Neutrophil (primary cell): ENCODE results near the gene TSPAN18.

Experiments used
- H3K27ac ChIP-seq: fragments of 200-600 bp; sonication (generic); 2 replicates; pipeline ENCODE4 v1.5.1; 2016; ENCODE audit warnings: mild to moderate bottlenecking, moderate library complexity
- H3K27me3 ChIP-seq: fragments of 200-600 bp; sonication (generic); 2 replicates; pipeline ENCODE4 v1.6.0; 2016; ENCODE audit warnings: mild to moderate bottlenecking
- H3K36me3 ChIP-seq: fragments of 200-600 bp; sonication (generic); 2 replicates; pipeline ENCODE4 v1.5.1; 2017
- H3K4me1 ChIP-seq, 2 experiments: fragments of 200-600 bp in 1 of 2; sonication (generic) in 1 of 2; 1 replicate in 1 of 2; 2 replicates in 1 of 2; pipeline versions ENCODE4 v1.5.1 to v1.6.1; 2013 to 2016; ENCODE audit warnings: low read depth in 1 of 2, low read length in 1 of 2, mild to moderate bottlenecking in 1 of 2, moderate library complexity in 1 of 2; ENCODE audit not compliant: control insufficient read depth in 1 of 2, insufficient read depth in 1 of 2
- H3K4me3 ChIP-seq, 2 experiments: fragments of 200-600 bp in 1 of 2; sonication (generic) in 1 of 2; 1 replicate in 1 of 2; 2 replicates in 1 of 2; pipeline ENCODE4 v1.5.1; 2013 to 2016; ENCODE audit warnings: low read depth in 1 of 2, low read length in 1 of 2, mild to moderate bottlenecking in 1 of 2, moderate library complexity in 1 of 2
- H3K9me3 ChIP-seq: fragments of 200-600 bp; sonication (generic); 2 replicates; pipeline ENCODE4 v1.5.1; 2016
- TF ChIP-seq, protein P1 (sequence below): fragments of 200-600 bp; sonication (generic); IDR thresholded peaks from 2 replicates; pipeline ENCODE4 v1.5.1; 2016; ENCODE audit warnings: antibody characterized with exemption

TSPAN18 gene

DNA sequence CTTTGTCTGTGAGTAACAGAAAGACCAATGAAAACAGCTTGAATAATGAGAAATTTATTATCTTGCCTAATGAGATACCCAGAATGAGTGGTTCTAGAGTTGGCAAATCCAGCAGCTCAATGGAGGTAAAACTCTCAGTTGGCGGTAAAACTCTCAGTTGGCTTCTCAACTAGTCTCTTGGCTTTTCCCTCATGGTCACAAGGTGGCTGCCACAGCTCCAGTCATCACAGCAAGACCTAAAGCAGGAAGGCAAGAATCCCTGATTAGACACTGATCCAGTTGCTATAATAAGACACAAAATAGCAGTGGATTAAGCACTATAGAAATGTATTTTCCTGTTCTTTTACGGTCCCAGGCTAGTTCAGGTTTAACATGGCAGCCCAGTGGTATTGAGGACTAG is 37.5 kb upstream of the TSPAN18 start:
- no peak overlapping the region for H3K27ac ChIP-seq
- H3K27me3 ChIP-seq, result peaks cover 19% of the 10 kb centered on the region
- H3K9me3 ChIP-seq, result no peaks in the 10 kb centered on the region
- H3K36me3 ChIP-seq, result no peaks in the 10 kb centered on the region
- no peak overlapping the region for H3K4me3 ChIP-seq
- no peaks in the 10 kb centered on the region for H3K4me1 ChIP-seq
- TF ChIP-seq, protein P1, sequence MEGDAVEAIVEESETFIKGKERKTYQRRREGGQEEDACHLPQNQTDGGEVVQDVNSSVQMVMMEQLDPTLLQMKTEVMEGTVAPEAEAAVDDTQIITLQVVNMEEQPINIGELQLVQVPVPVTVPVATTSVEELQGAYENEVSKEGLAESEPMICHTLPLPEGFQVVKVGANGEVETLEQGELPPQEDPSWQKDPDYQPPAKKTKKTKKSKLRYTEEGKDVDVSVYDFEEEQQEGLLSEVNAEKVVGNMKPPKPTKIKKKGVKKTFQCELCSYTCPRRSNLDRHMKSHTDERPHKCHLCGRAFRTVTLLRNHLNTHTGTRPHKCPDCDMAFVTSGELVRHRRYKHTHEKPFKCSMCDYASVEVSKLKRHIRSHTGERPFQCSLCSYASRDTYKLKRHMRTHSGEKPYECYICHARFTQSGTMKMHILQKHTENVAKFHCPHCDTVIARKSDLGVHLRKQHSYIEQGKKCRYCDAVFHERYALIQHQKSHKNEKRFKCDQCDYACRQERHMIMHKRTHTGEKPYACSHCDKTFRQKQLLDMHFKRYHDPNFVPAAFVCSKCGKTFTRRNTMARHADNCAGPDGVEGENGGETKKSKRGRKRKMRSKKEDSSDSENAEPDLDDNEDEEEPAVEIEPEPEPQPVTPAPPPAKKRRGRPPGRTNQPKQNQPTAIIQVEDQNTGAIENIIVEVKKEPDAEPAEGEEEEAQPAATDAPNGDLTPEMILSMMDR, result no peak

DNA sequence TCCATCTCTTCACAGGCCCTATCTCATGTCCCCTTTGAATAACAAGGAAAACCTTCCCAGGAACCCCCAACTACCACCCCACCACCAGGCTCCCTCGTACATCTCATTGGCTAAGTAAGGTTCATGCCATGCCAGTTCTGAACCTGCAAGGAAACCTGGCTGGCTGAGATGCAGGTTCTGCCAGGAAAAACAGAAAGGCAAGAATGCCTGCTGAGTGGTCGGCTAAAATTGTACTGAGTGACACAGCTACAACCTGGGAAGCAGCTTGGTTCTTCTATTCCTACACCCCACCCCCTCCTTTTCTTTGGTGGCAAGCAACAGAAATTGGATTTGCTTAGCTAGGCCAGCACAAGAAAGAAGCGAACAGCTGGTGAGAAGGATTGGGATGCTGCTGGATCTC is 36.1 kb upstream of the TSPAN18 start:
- peaks cover 19% of the 10 kb centered on the region for H3K27me3 ChIP-seq
- TF ChIP-seq, protein P1, result no peak
- H3K4me1 ChIP-seq, result no peaks in the 10 kb centered on the region
- H3K36me3 ChIP-seq, result no peaks in the 10 kb centered on the region
- H3K27ac ChIP-seq, result no peak overlapping the region
- H3K9me3 ChIP-seq, result no peaks in the 10 kb centered on the region
- no peak overlapping the region for H3K4me3 ChIP-seq

DNA sequence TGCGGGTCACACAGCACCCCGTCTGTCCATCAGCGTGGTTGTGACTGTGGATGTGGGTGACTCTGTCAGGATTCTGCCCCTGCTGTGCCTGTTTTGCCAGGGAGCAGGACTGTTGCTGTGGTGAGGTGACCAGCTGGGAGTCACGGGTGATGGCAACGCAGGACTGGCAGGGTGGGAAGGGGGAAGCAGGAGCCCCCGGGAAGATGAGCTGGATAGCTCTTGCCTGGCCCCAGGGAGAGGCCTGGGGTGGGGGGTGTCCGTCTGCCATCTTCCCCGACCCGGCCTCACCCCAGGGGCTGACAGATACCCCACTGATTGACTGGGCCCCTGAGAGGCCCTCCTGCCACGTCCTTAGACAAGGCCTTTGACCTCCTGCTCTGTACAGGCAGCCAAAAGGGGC is 34.3 kb upstream of the TSPAN18 start:
- TF ChIP-seq, protein P1, result no peak
- Histone ChIP-seq H3K27me3 (peaks cover 11% of the 10 kb centered on the region), H3K27ac (no peak overlapping the region), H3K9me3 (no peaks in the 10 kb centered on the region), H3K4me1 (no peaks in the 10 kb centered on the region), H3K4me3 (no peak overlapping the region), H3K36me3 (no peaks in the 10 kb centered on the region)

DNA sequence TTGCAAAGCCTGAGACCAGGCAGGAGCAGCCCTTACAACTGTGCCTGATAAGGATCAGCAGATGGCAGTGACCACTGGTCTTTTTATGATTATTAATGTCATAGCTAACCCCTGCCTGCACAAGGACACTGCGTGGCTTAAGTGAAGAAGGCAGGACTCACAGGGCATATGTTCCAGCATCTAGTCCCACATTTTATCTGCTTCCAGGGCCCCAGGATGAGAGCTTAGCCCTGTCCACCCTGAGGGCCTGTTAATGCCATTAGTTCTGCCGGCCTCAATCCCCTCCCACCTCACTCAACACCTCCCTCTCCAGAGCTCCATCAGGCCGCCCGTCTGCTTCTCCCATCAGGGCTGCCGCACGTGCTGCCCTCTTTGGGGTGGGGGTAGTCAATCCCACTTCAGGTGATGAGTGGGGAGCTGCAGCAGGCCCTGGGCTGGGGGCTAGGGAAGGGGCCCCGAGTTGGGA is 33.1 kb upstream of the TSPAN18 start:
- H3K36me3 ChIP-seq, result no peaks in the 10 kb centered on the region
- H3K27me3 ChIP-seq, result no peaks in the 10 kb centered on the region
- no peak overlapping the region for H3K4me3 ChIP-seq
- TF ChIP-seq, protein P1, result no peak
- no peaks in the 10 kb centered on the region for H3K4me1 ChIP-seq
- H3K9me3 ChIP-seq, result no peaks in the 10 kb centered on the region
- no peak overlapping the region for H3K27ac ChIP-seq

DNA sequence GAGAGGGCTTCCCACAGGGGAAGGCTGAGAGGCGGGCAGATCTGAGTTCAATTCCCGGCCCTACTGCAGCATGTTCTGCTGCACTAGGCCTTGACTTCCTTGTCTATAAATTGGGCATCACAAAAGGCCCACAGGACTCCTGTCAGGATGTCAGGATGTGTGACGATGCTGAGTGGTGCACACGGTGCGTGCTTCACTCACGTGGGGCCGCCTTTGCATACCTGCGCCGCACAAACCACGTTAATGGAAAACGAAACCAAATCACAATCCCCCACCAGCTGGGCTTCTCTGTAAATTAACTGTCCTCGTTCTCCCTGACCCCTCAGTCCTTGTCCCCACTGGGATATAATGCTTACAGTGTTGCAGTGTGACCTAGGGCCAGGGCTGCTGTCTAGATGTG is 32.3 kb upstream of the TSPAN18 start:
- Histone ChIP-seq H3K9me3 (no peaks in the 10 kb centered on the region), H3K36me3 (no peaks in the 10 kb centered on the region), H3K27me3 (no peaks in the 10 kb centered on the region), H3K27ac (no peak overlapping the region), H3K4me1 (no peaks in the 10 kb centered on the region), H3K4me3 (no peak overlapping the region)
- TF ChIP-seq, protein P1, result no peak
